RWPE2 (cell line): ENCODE data around the gene PPP1R1B.

Experiments
- ATAC-seq: fragments of 200-7000 bp; cut with Tn5 transposase; 3 replicates; pipeline ENCODE4 v1.9.1; 2021; ENCODE audit warnings: low read depth
- DNase-seq: peaks from one replicate; pipeline ENCODE4 v3.0.0-alpha.2; 2020; ENCODE audit warnings: low spot score
- H3K27ac ChIP-seq: fragments of 450-650 bp; 2 replicates; pipeline ENCODE4 v1.5.1; 2017; ENCODE audit warnings: mild to moderate bottlenecking; ENCODE audit not compliant: poor library complexity, severe bottlenecking
- H3K27me3 ChIP-seq: fragments of 250-450 bp; sonication (Bioruptor Pico); 2 replicates; pipeline ENCODE4 v1.5.1; 2021; ENCODE audit warnings: mild to moderate bottlenecking, moderate library complexity; ENCODE audit not compliant: insufficient read depth, poor library complexity, severe bottlenecking
- H3K36me3 ChIP-seq: fragments of 250-450 bp; sonication (Bioruptor Pico); 2 replicates; pipeline ENCODE4 v1.5.1; 2020; ENCODE audit warnings: low read depth, mild to moderate bottlenecking, moderate library complexity
- H3K4me1 ChIP-seq: fragments of 250-450 bp; sonication (Bioruptor Pico); 2 replicates; pipeline ENCODE4 v1.5.1; 2021; ENCODE audit warnings: mild to moderate bottlenecking, moderate library complexity; ENCODE audit not compliant: insufficient read depth, poor library complexity, severe bottlenecking
- H3K4me3 ChIP-seq: fragments of 250-450 bp; sonication (Bioruptor Pico); 2 replicates; pipeline ENCODE4 v1.5.1; 2021; ENCODE audit warnings: mild to moderate bottlenecking, moderate library complexity; ENCODE audit not compliant: severe bottlenecking
- H3K9me3 ChIP-seq: fragments of 250-450 bp; sonication (Bioruptor Pico); 2 replicates; pipeline ENCODE4 v1.5.1; 2021; ENCODE audit warnings: mild to moderate bottlenecking, moderate library complexity; ENCODE audit not compliant: severe bottlenecking
- CTCF ChIP-seq: fragments of 450-650 bp; IDR thresholded peaks from one replicate; pipeline ENCODE4 v1.5.1; 2017; ENCODE audit warnings: mild to moderate bottlenecking, moderate library complexity; ENCODE audit not compliant: poor library complexity, severe bottlenecking

The PPP1R1B gene

DNA sequence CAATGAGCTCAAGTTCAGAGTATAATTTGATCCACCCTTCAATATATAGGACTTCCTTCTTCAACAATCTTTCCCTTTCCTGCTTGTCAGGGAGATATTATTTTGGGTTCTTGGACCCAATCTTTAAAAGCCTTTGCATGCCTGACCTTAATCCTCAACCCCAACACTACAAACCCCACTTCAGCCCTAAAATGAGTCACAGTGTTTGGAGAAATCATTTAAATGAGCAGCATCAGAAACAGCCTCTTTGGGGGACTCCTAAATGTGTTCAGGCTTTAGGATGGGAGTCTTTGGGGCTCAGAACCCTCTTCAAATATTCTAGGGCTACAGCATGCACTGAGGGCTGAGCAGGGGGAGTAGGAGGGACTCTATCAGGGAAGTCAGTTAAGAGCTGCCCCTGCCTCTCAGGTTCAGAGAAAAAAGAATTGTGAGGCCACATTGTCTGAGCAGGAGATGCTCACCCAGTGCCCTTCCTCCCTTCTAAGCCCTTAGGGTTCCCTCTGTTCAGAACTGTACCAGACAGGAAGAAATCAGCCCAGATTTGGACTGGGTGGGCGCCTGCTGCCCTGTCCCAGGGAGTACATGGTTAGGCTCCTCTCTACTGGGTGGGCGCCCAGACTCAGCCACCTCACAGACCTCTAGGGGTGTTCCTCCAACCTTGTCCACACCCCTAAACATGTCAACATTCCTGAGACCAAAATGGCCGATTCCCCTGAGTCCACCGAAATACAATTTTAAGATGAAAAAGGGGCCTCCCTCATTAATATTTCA lies 24.0 kb upstream of the PPP1R1B start:
- Histone ChIP-seq H3K4me1 (peaks cover 7% of the 10 kb centered on the region), H3K36me3 (no peaks in the 10 kb centered on the region), H3K27ac (no peak overlapping the region), H3K4me3 (no peak overlapping the region), H3K27me3 (peaks cover 100% of the 10 kb centered on the region), H3K9me3 (no peaks in the 10 kb centered on the region)
- DNase-seq = no peak
- ATAC-seq = no peak
- TF ChIP-seq CTCF = no peak

DNA sequence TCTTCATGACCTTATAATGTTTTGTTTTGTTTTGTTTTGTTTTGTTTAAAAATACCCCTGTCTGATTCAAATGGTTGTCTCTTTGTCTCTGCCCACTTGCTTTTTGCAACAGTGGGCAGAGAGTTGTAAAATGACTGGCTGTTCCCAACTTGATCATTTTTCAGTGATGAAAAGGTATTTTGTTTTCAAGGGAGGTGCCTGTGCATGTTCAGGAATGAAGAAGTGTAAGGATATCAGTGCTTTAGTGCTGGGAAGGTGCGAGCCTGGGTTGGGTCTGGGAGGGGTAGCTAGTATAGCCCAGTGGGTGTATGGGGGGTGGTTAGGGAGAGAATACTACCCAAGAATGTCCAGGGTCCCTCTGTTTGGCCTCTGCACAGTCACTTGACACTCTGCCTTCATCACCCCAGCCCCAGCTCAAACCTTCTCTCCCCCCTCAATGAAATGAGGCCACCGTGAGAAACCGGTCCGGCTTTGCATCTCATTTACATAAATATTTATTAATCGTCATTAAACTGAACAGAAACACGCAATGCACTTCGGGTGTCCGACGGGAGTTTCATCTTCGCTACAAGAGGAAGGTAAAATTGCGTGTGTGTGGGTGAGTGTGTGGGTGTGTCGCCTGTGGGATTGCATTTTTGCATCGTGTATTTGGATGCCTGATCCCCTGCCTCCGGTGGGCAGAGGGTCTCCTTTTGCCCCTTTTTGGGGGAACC lies 23.3 kb upstream of the PPP1R1B start:
- no peak overlapping the region for H3K27ac ChIP-seq
- TF ChIP-seq CTCF = no peak
- H3K4me1 ChIP-seq = peaks cover 7% of the 10 kb centered on the region
- H3K36me3 ChIP-seq = no peaks in the 10 kb centered on the region
- peaks cover 100% of the 10 kb centered on the region for H3K27me3 ChIP-seq
- no peak overlapping the region for H3K4me3 ChIP-seq
- no peak for DNase-seq
- no peak for ATAC-seq
- H3K9me3 ChIP-seq = no peaks in the 10 kb centered on the region

DNA sequence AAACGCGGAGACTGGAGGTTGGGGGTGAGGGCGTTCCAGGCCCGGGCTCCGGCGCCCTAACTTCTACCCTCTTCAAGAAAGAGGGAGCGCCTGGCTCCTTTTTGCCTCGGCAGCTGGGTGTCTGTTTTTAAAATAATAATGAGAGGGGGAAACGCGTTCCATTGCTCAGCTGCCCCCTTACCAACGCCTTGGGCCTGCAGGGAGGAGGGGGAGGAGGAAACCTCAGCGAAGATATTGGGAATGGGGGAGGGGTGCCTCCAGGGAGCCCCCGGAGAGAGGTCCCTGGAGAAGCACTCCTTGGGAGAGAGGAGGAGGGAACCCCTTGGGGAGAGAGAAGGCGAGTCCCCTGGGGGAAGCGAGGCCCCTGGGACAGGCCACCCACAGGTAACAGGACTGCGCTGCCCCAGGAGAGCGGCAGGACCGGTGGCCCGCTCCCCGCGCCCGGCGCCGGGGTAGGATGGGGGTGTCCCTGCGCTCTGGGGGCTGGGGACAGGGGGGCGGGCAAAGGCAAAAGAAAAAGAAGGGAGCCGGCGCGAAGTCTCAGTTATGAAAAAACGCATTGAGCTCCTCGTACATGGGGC lies 21.8 kb upstream of the PPP1R1B start:
- no peaks in the 10 kb centered on the region for H3K9me3 ChIP-seq
- H3K36me3 ChIP-seq = no peaks in the 10 kb centered on the region
- no peak overlapping the region for H3K27ac ChIP-seq
- no peak for TF ChIP-seq CTCF
- no peak for DNase-seq
- peaks cover 7% of the 10 kb centered on the region for H3K4me1 ChIP-seq
- peaks cover 95% of the 10 kb centered on the region for H3K27me3 ChIP-seq
- ATAC-seq = no peak
- no peak overlapping the region for H3K4me3 ChIP-seq

DNA sequence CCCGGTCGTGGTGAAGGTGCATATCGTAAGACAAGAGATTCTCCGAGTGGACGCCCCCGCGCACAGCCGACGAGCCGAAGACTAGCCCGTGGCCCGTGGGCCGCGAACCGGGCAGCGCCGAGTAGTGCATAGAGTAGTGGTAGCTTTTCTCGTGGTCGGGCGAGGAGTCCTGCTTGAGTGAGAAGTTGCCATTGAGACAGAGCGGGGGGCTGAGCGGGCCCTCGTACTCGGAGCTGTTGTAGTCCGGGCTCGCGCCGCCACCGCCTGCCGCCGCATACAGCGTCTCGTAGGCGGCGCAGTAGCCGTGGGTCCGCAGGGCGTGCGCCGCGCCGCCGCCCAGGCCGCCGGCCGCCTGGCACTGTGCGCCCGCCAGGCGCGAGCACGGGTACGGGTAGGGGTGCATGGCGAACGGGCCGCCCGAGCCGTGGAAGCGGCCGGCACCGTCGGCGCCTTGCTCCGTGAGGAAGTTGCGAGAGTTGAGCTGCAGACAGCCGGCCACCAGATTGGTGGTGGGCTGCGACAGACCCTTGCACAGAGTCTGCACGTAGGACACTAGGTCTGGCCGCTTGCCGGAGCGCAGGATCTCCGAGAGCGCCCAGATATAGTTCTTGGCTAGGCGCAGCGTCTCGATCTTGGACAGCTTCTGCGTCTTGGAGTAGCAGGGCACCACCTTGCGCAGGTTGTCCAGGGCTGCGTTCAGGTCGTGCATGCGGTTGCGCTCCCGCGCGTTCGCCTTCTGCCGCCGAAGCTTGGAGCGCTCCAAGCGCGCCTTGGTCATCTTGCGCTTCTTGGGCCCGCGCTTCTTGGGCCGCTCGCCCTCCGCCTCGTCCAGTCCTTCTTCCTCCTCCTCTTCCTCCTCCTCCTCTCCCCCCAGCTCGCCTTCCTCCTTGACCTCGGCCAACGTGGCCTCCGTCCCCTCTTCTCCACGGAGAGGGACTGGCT lies 21.0 kb upstream of the PPP1R1B start:
- H3K4me3 ChIP-seq = no peak overlapping the region
- no peaks in the 10 kb centered on the region for H3K36me3 ChIP-seq
- no peaks in the 10 kb centered on the region for H3K9me3 ChIP-seq
- peaks cover 7% of the 10 kb centered on the region for H3K4me1 ChIP-seq
- no peak for DNase-seq
- H3K27me3 ChIP-seq = peaks cover 88% of the 10 kb centered on the region
- H3K27ac ChIP-seq = no peak overlapping the region
- no peak for TF ChIP-seq CTCF
- peak; percentile 43 for ATAC-seq
